GM12878 (cell line): Measurements from ENCODE around the gene PIP4K2A. TPM values are rescaled to one million over a fixed set of nuclear protein-coding genes. Genes with fewer than 3 reads are reported as not detected.

Experiments
- CREM ChIP-seq: IDR thresholded peaks from 2 replicates; pipeline ENCODE4 v1.6.1; 2014; ENCODE audit warnings: antibody characterized with exemption, low read depth
- ETV6 ChIP-seq, 2 experiments: fragments of 450-650 bp in 1 of 2; IDR thresholded peaks in 1 of 2; conservative IDR thresholded peaks in 1 of 2; 2 replicates each; pipeline ENCODE4 v1.6.1; 2014; ENCODE audit warnings: antibody characterized with exemption in 1 of 2, borderline replicate concordance in 1 of 2, low read depth in 1 of 2, mild to moderate bottlenecking in 1 of 2, moderate library complexity in 1 of 2
- MEF2A ChIP-seq: IDR thresholded peaks from 2 replicates; pipeline ENCODE4 v1.6.1; 2011; ENCODE audit warnings: low read depth, mild to moderate bottlenecking, low read length, moderate library complexity; ENCODE audit not compliant: insufficient read depth
- POLR2AphosphoS5 ChIP-seq: IDR thresholded peaks from 2 replicates; pipeline ENCODE4 v1.6.1; 2011; ENCODE audit warnings: mild to moderate bottlenecking, low read length, inconsistent platforms
- RCOR1 ChIP-seq: conservative IDR thresholded peaks from 2 replicates; pipeline ENCODE4 v1.6.1; 2012; ENCODE audit warnings: low read depth, low read length, improper control_type of control experiment
- RELA ChIP-seq: fragments of 450-650 bp; IDR thresholded peaks from 2 replicates; pipeline ENCODE4 v1.8.0; 2014; ENCODE audit warnings: borderline replicate concordance; ENCODE audit not compliant: partially characterized antibody
- SIX5 ChIP-seq: IDR thresholded peaks from 2 replicates; pipeline ENCODE4 v1.6.1; 2011; ENCODE audit warnings: mild to moderate bottlenecking, low read depth, low read length, moderate library complexity; ENCODE audit not compliant: severe bottlenecking
- ZNF622 ChIP-seq: fragments of 450-650 bp; IDR thresholded peaks from 2 replicates; pipeline ENCODE4 v1.6.1; 2017; ENCODE audit warnings: mild to moderate bottlenecking, inconsistent platforms
- polyA plus RNA-seq, 11 experiments: library from polyadenylated mRNA; depleted of rRNA in 4 of 11; unstranded in 6 of 11; stranded (reverse) in 5 of 11; fragments of >200 nt; fragmentation: Nextera tagmentation in 4 of 11; fragmentation: Illumina TruSeq in 1 of 11; extraction: Ambion mirVana in 4 of 11; extraction: Trizol in 1 of 11; gene quantifications; 1 replicate in 1 of 11; 2 replicates in 10 of 11; pipeline versions ENCODE4 v1.2.1 to v1.2.3, GENCODE V29; 2011 to 2016; ENCODE audit warnings: inconsistent platforms in 2 of 11, missing spikeins in 2 of 11, low read depth in 1 of 11
- total RNA-seq, 4 experiments: library from RNA; depleted of rRNA in 3 of 4; stranded (reverse); fragments of >200 nt in 3 of 4; fragmentation: Illumina TruSeq in 1 of 4; extraction: Trizol in 1 of 4; gene quantifications; 2 replicates each; pipeline versions ENCODE4 v1.2.1 to v1.2.3, GENCODE V29; 2013 to 2021
- TF ChIP-seq, protein P1 (sequence below): fragments of 450-650 bp; IDR thresholded peaks from 2 replicates; pipeline ENCODE4 v1.6.1; 2017; ENCODE audit warnings: antibody characterized with exemption, mild to moderate bottlenecking, moderate library complexity
- TF ChIP-seq, protein P2 (sequence below): IDR thresholded peaks from 2 replicates; pipeline ENCODE4 v1.6.1; 2011; ENCODE audit warnings: borderline replicate concordance, low read depth, mild to moderate bottlenecking, moderate library complexity, low read length; ENCODE audit not compliant: insufficient read depth, poor library complexity, severe bottlenecking
- TF ChIP-seq, protein P3 (sequence below): fragments of 450-650 bp; formaldehyde crosslinking; IDR thresholded peaks from 2 replicates; pipeline ENCODE4 v1.4.0; 2020; ENCODE audit warnings: mild to moderate bottlenecking, moderate library complexity
- TF ChIP-seq, protein P4 (sequence below): IDR thresholded peaks from 2 replicates; pipeline ENCODE4 v1.6.1; 2012; ENCODE audit warnings: mild to moderate bottlenecking, low read depth, low read length
- TF ChIP-seq, protein P5 (sequence below): fragments of 450-650 bp; IDR thresholded peaks from 2 replicates; pipeline ENCODE4 v1.6.1; 2016; ENCODE audit warnings: mild to moderate bottlenecking
- TF ChIP-seq, protein P6 (sequence below): fragments of 450-650 bp; IDR thresholded peaks from 2 replicates; pipeline ENCODE4 v1.6.1; 2017; ENCODE audit warnings: borderline replicate concordance

The PIP4K2A gene
- total and polyA plus RNA-seq, 10 of the 15 experiments (the other 5 are each of a cell fraction or from before 2014, with no cell fraction given) = 54.3 to 139 (median 84.4) TPM

DNA sequence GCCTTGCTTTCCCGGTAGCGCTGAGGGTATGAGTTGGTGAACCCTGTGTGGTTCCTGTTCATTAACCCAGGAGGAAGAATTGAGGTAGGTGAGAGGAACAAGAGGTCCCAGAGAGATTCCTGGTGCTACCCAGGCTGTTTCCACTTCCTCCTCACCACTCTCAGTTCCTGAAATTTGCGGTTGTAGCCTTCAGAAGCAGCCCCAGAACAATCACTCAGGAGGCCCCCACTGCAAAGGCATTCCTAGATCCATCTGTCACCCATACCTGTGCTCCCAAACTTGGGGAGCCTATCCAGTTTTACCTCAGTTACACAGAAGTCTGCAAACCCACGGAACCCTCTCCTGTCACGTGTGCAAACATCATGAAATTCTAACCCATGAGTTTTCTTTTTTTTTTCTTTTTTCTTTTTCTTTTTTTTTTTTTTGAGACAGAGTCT, 9.0 kb upstream of the PIP4K2A start (continued):
- TF ChIP-seq, protein P1, sequence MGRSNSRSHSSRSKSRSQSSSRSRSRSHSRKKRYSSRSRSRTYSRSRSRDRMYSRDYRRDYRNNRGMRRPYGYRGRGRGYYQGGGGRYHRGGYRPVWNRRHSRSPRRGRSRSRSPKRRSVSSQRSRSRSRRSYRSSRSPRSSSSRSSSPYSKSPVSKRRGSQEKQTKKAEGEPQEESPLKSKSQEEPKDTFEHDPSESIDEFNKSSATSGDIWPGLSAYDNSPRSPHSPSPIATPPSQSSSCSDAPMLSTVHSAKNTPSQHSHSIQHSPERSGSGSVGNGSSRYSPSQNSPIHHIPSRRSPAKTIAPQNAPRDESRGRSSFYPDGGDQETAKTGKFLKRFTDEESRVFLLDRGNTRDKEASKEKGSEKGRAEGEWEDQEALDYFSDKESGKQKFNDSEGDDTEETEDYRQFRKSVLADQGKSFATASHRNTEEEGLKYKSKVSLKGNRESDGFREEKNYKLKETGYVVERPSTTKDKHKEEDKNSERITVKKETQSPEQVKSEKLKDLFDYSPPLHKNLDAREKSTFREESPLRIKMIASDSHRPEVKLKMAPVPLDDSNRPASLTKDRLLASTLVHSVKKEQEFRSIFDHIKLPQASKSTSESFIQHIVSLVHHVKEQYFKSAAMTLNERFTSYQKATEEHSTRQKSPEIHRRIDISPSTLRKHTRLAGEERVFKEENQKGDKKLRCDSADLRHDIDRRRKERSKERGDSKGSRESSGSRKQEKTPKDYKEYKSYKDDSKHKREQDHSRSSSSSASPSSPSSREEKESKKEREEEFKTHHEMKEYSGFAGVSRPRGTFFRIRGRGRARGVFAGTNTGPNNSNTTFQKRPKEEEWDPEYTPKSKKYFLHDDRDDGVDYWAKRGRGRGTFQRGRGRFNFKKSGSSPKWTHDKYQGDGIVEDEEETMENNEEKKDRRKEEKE = no peak
- TF ChIP-seq ZNF622 (no peak), RELA (peak; percentile 46), SIX5 (no peak), CREM (peak; percentile 82), RCOR1 (peak; percentile 77; the same call in 1 of the 2 replicates), ETV6 (conservative IDR thresholded peaks at IDR 0.05 in 1 of 2, IDR thresholded peaks at IDR 0.05 in 1 of 2; ENCODE audit: borderline replicate concordance in 1 of 2, low read depth in 1 of 2) (peak in 1 of 2 experiments; percentile 95; a peak in 2 of 4 replicates), MEF2A (peak; percentile 83), POLR2AphosphoS5 (no peak)
- TF ChIP-seq, protein P2, sequence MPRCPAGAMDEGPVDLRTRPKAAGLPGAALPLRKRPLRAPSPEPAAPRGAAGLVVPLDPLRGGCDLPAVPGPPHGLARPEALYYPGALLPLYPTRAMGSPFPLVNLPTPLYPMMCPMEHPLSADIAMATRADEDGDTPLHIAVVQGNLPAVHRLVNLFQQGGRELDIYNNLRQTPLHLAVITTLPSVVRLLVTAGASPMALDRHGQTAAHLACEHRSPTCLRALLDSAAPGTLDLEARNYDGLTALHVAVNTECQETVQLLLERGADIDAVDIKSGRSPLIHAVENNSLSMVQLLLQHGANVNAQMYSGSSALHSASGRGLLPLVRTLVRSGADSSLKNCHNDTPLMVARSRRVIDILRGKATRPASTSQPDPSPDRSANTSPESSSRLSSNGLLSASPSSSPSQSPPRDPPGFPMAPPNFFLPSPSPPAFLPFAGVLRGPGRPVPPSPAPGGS = peak; percentile 79
- TF ChIP-seq, protein P3, sequence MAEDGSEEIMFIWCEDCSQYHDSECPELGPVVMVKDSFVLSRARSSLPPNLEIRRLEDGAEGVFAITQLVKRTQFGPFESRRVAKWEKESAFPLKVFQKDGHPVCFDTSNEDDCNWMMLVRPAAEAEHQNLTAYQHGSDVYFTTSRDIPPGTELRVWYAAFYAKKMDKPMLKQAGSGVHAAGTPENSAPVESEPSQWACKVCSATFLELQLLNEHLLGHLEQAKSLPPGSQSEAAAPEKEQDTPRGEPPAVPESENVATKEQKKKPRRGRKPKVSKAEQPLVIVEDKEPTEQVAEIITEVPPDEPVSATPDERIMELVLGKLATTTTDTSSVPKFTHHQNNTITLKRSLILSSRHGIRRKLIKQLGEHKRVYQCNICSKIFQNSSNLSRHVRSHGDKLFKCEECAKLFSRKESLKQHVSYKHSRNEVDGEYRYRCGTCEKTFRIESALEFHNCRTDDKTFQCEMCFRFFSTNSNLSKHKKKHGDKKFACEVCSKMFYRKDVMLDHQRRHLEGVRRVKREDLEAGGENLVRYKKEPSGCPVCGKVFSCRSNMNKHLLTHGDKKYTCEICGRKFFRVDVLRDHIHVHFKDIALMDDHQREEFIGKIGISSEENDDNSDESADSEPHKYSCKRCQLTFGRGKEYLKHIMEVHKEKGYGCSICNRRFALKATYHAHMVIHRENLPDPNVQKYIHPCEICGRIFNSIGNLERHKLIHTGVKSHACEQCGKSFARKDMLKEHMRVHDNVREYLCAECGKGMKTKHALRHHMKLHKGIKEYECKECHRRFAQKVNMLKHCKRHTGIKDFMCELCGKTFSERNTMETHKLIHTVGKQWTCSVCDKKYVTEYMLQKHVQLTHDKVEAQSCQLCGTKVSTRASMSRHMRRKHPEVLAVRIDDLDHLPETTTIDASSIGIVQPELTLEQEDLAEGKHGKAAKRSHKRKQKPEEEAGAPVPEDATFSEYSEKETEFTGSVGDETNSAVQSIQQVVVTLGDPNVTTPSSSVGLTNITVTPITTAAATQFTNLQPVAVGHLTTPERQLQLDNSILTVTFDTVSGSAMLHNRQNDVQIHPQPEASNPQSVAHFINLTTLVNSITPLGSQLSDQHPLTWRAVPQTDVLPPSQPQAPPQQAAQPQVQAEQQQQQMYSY (CRISPR knock-in tag) = no peak
- TF ChIP-seq, protein P4, sequence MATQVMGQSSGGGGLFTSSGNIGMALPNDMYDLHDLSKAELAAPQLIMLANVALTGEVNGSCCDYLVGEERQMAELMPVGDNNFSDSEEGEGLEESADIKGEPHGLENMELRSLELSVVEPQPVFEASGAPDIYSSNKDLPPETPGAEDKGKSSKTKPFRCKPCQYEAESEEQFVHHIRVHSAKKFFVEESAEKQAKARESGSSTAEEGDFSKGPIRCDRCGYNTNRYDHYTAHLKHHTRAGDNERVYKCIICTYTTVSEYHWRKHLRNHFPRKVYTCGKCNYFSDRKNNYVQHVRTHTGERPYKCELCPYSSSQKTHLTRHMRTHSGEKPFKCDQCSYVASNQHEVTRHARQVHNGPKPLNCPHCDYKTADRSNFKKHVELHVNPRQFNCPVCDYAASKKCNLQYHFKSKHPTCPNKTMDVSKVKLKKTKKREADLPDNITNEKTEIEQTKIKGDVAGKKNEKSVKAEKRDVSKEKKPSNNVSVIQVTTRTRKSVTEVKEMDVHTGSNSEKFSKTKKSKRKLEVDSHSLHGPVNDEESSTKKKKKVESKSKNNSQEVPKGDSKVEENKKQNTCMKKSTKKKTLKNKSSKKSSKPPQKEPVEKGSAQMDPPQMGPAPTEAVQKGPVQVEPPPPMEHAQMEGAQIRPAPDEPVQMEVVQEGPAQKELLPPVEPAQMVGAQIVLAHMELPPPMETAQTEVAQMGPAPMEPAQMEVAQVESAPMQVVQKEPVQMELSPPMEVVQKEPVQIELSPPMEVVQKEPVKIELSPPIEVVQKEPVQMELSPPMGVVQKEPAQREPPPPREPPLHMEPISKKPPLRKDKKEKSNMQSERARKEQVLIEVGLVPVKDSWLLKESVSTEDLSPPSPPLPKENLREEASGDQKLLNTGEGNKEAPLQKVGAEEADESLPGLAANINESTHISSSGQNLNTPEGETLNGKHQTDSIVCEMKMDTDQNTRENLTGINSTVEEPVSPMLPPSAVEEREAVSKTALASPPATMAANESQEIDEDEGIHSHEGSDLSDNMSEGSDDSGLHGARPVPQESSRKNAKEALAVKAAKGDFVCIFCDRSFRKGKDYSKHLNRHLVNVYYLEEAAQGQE = no peak
- TF ChIP-seq, protein P5, sequence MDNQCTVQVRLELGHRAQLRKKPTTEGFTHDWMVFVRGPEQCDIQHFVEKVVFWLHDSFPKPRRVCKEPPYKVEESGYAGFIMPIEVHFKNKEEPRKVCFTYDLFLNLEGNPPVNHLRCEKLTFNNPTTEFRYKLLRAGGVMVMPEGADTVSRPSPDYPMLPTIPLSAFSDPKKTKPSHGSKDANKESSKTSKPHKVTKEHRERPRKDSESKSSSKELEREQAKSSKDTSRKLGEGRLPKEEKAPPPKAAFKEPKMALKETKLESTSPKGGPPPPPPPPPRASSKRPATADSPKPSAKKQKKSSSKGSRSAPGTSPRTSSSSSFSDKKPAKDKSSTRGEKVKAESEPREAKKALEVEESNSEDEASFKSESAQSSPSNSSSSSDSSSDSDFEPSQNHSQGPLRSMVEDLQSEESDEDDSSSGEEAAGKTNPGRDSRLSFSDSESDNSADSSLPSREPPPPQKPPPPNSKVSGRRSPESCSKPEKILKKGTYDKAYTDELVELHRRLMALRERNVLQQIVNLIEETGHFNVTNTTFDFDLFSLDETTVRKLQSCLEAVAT = peak; percentile 90
- TF ChIP-seq, protein P6, sequence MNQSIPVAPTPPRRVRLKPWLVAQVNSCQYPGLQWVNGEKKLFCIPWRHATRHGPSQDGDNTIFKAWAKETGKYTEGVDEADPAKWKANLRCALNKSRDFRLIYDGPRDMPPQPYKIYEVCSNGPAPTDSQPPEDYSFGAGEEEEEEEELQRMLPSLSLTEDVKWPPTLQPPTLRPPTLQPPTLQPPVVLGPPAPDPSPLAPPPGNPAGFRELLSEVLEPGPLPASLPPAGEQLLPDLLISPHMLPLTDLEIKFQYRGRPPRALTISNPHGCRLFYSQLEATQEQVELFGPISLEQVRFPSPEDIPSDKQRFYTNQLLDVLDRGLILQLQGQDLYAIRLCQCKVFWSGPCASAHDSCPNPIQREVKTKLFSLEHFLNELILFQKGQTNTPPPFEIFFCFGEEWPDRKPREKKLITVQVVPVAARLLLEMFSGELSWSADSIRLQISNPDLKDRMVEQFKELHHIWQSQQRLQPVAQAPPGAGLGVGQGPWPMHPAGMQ = no peak
